Measurements from ENCODE around the gene PRRG1. TPM values are rescaled to one million over a fixed set of nuclear protein-coding genes. Genes with fewer than 3 reads are reported as not detected.

Gene PRRG1
- polyA plus RNA-seq, 1 of the 3 experiments (the other 2 are of a cell fraction) = 3.0 TPM

- Histone ChIP-seq H3K9me2 (no peaks in the 10 kb centered on the region), H3K79me2 (ENCODE audit: insufficient read depth) (peaks cover 18% of the 10 kb centered on the region), H3K4me3 (ENCODE audit: low read depth in 2 of 2, low read length in 1 of 2) (no peak overlapping the region), H3K4me1 (ENCODE audit: control insufficient read depth in 1 of 2, insufficient read depth in 2 of 2, low read depth in 1 of 2, low read length in 1 of 2) (peaks cover 0 to 3% of the 10 kb centered on the region in 2 experiments; a peak in 1 of 4 replicates), H3F3A (replicated peaks; ENCODE audit: insufficient read depth) (no peaks in the 10 kb centered on the region), H3K36me3 (replicated peaks in 1 of 2; ENCODE audit: control insufficient read depth in 1 of 2, insufficient read depth in 2 of 2, low read length in 1 of 2) (no peaks in the 10 kb centered on the region), H3K9me3 (no peaks in the 10 kb centered on the region), H3K27me3 (ENCODE audit: insufficient read depth) (no peaks in the 10 kb centered on the region), H2AFZ (ENCODE audit: low read depth) (no peak overlapping the region), H3K27ac (ENCODE audit: low read depth in 2 of 2, low read length in 1 of 2) (no peak overlapping the region), H4K20me1 (ENCODE audit: insufficient read depth) (no peaks in the 10 kb centered on the region), H3K4me2 (no peak overlapping the region), H3K9ac (no peak overlapping the region)
- no peak for DNase-seq
- WGBS (ENCODE audit: low lambda C conversion rate) = 27% methylated on average over 2 of the region's 2 CpGs
- ChIA-PET CTCF (no interaction called here), POLR2A (no interaction called here)
- no peak for TF ChIP-seq GABPA (IDR thresholded peaks at IDR 0.05; ENCODE audit: low read depth)
Measured at GRCh38 chrX:37353646-37354045, 4.5 kb downstream of the PRRG1 start.

DNA sequence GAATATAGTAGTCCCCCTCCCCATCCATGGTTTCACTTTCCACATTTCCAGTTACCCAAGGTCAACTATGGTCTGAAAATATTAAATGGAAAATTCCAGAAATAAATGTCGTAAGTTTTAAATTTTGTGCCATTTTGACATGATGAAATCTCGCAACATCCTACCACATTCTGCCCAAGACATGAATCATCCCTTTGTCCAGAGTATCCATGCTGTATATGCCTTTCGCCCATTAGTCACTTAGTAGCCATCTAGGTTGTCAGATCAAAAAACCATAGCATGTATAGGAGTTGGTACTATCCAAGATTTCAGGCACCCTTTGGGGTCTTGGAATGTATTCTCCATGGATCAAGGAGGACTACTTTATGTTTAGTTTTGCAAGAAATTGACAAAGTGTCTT is 8.3 kb downstream of the PRRG1 start:
- no peak for TF ChIP-seq ELF1 (IDR thresholded peaks at IDR 0.05)
- TF ChIP-seq USF1 (IDR thresholded peaks at IDR 0.05; ENCODE audit: borderline replicate concordance, low read depth) = no peak
- TF ChIP-seq RCOR1 (IDR thresholded peaks at IDR 0.05; ENCODE audit: low read length) = no peak
- no peak for TF ChIP-seq EP300 (IDR thresholded peaks at IDR 0.05; ENCODE audit: borderline replicate concordance in 1 of 2, low read depth in 1 of 2, low read length in 1 of 2)
- Histone ChIP-seq H3K4me3 (ENCODE audit: low read depth in 2 of 2, low read length in 1 of 2) (no peak overlapping the region), H3K27ac (ENCODE audit: low read depth in 2 of 2, low read length in 1 of 2) (no peak overlapping the region), H3K4me2 (no peak overlapping the region), H3K9me2 (no peaks in the 10 kb centered on the region), H3K9me3 (peaks cover 9% of the 10 kb centered on the region; the same call in 1 of the 2 replicates), H2AFZ (ENCODE audit: low read depth) (no peak overlapping the region), H3K9ac (no peak overlapping the region), H3K27me3 (ENCODE audit: insufficient read depth) (no peaks in the 10 kb centered on the region), H3K79me2 (ENCODE audit: insufficient read depth) (peaks cover 7% of the 10 kb centered on the region), H4K20me1 (ENCODE audit: insufficient read depth) (no peaks in the 10 kb centered on the region), H3K36me3 (replicated peaks in 1 of 2; ENCODE audit: control insufficient read depth in 1 of 2, insufficient read depth in 2 of 2, low read length in 1 of 2) (peaks cover 0 to 4% of the 10 kb centered on the region in 2 experiments), H3F3A (replicated peaks; ENCODE audit: insufficient read depth) (no peaks in the 10 kb centered on the region), H3K4me1 (ENCODE audit: control insufficient read depth in 1 of 2, insufficient read depth in 2 of 2, low read depth in 1 of 2, low read length in 1 of 2) (no peaks in the 10 kb centered on the region)
- ChIA-PET CTCF (no interaction called here), POLR2A (no interaction called here)
- DNase-seq = no peak
- WGBS (ENCODE audit: low lambda C conversion rate) = 22% methylated on average over 3 of the region's 3 CpGs

GRCh38 chrX:37361596-37361995 is 12.4 kb downstream of the PRRG1 start:
- WGBS (ENCODE audit: low lambda C conversion rate) = 24% methylated on average over 2 of the region's 2 CpGs
- Histone ChIP-seq H3K27me3 (ENCODE audit: insufficient read depth) (no peaks in the 10 kb centered on the region), H2AFZ (ENCODE audit: low read depth) (no peak overlapping the region), H3K36me3 (replicated peaks in 1 of 2; ENCODE audit: control insufficient read depth in 1 of 2, insufficient read depth in 2 of 2, low read length in 1 of 2) (peaks cover 0 to 4% of the 10 kb centered on the region in 2 experiments), H3K4me1 (ENCODE audit: control insufficient read depth in 1 of 2, insufficient read depth in 2 of 2, low read depth in 1 of 2, low read length in 1 of 2) (no peaks in the 10 kb centered on the region), H3K4me3 (ENCODE audit: low read depth in 2 of 2, low read length in 1 of 2) (no peak overlapping the region), H4K20me1 (ENCODE audit: insufficient read depth) (no peaks in the 10 kb centered on the region), H3K9me3 (peaks cover 9% of the 10 kb centered on the region; the same call in 1 of the 2 replicates), H3K9me2 (no peaks in the 10 kb centered on the region), H3K4me2 (no peak overlapping the region), H3K79me2 (ENCODE audit: insufficient read depth) (peaks cover 4% of the 10 kb centered on the region; the same call in 1 of the 2 replicates), H3F3A (replicated peaks; ENCODE audit: insufficient read depth) (no peaks in the 10 kb centered on the region), H3K9ac (no peak overlapping the region), H3K27ac (ENCODE audit: low read depth in 2 of 2, low read length in 1 of 2) (no peak overlapping the region)
- no peak for DNase-seq
- TF ChIP-seq ELF1 (IDR thresholded peaks at IDR 0.05) = no peak
- no peak for TF ChIP-seq EZH2phosphoT487 (IDR thresholded peaks at IDR 0.05; ENCODE audit: borderline replicate concordance, low read depth)
- CTCF ChIA-PET = interaction anchor here (0.5 kb wide), 1 partner anchor 217 kb away, joined by 3 read pairs; no protein-coding TSS in a partner anchor
- POLR2A ChIA-PET = no interaction called here
